IPS-20b (cell line): ENCODE data around the gene PDZRN3.

Source experiments
- H3K27ac ChIP-seq: one replicate; pipeline ENCODE4 v1.5.1; 2013; ENCODE audit warnings: low read length
- H3K27me3 ChIP-seq: 2 replicates; pipeline ENCODE4 v1.6.1; 2013; ENCODE audit warnings: mild to moderate bottlenecking, low read length, inconsistent platforms; ENCODE audit not compliant: insufficient read depth
- H3K36me3 ChIP-seq: 2 replicates; pipeline ENCODE4 v1.6.1; 2013; ENCODE audit warnings: low read depth, mild to moderate bottlenecking, inconsistent platforms, low read length, moderate library complexity; ENCODE audit not compliant: insufficient read depth
- H3K4me1 ChIP-seq: 2 replicates; pipeline ENCODE4 v1.6.1; 2013; ENCODE audit warnings: mild to moderate bottlenecking, control low read depth, inconsistent platforms, low read length, moderate library complexity; ENCODE audit not compliant: insufficient read depth
- H3K4me3 ChIP-seq: 2 replicates; pipeline ENCODE4 v1.5.1; 2013; ENCODE audit warnings: mild to moderate bottlenecking, low read length, inconsistent platforms
- H3K9ac ChIP-seq: 2 replicates; pipeline ENCODE4 v1.6.1; 2013; ENCODE audit warnings: low read depth, mild to moderate bottlenecking, inconsistent platforms, low read length, moderate library complexity
- H3K9me3 ChIP-seq: 2 replicates; pipeline ENCODE4 v1.6.1; 2013; ENCODE audit warnings: mild to moderate bottlenecking, low read depth, low read length, inconsistent platforms; ENCODE audit not compliant: insufficient read depth

PDZRN3 gene

DNA sequence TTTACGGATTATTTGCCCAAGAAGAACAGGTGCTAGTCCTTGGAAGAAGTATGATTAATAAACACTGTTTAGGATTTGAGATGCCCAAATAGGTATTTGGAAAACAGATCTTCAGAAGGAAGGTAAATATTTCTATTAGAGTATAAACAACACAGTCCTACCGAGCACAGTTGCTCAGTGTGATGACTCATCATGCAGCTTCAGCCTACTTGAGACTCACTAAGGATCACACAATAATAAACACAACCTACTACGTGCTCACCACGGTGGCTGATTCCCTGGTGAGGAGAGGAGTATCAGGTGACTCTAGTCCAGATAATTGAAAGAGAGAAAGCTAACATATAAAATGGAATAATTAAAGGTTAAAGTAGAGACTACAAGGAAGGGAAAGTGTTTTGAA, 72.0 kb downstream of the PDZRN3 start:
- no peaks in the 10 kb centered on the region for H3K9me3 ChIP-seq
- H3K36me3 ChIP-seq, result no peaks in the 10 kb centered on the region
- no peak overlapping the region for H3K27ac ChIP-seq
- H3K4me1 ChIP-seq, result peaks cover 10% of the 10 kb centered on the region
- H3K9ac ChIP-seq, result no peak overlapping the region
- H3K27me3 ChIP-seq, result peaks cover 14% of the 10 kb centered on the region
- no peak overlapping the region for H3K4me3 ChIP-seq

DNA sequence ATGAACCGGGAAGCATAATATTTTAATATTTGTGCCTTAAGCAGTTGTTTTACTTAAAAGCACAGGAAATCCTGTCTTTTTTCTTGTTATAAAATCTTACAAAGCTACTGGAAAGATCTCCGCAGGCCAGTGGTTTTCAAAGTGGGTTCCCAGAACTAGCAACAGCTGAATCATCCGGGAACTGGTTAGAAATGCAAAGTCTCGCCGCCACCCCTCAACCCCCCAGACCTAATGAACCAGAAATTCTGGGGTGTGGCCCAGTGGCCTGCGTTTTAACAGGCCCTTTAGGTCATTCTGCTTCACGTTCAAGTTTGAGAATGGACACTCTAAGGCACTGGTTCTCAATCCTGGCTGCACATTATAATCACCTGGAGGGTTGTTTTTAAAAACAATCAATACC, 74.7 kb downstream of the PDZRN3 start:
- Histone ChIP-seq H3K4me3 (no peak overlapping the region), H3K36me3 (no peaks in the 10 kb centered on the region), H3K4me1 (peaks cover 11% of the 10 kb centered on the region), H3K9ac (no peak overlapping the region), H3K9me3 (no peaks in the 10 kb centered on the region), H3K27ac (no peak overlapping the region), H3K27me3 (no peaks in the 10 kb centered on the region)

DNA sequence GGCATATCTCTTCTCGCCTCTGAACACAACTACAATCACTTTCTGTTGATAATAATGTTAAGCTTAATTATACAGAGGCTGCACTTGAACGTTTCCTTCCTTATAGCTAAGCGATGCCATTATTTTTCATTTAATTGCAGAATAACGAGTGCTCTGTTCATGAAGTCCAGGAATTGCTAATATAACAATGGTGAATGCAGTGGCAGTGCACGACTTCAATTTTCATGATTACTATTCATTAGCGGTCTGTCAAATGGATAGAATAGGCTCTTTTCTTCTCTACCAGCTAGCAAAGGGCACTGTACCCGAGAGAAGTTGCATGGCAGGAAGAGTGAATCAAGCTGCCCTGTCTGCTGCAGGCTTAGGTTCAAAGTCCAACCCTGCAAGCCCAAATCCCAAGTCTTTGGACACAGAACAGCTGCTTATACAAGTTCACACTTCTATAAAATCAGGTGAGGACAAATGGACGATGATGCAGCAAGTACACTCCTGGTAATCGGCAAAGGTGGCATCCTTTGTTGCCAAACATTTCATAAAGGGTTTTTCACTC, 75.6 kb downstream of the PDZRN3 start:
- Histone ChIP-seq H3K9ac (no peak overlapping the region), H3K27ac (no peak overlapping the region), H3K4me3 (no peak overlapping the region), H3K36me3 (no peaks in the 10 kb centered on the region), H3K27me3 (no peaks in the 10 kb centered on the region), H3K4me1 (peaks cover 10% of the 10 kb centered on the region), H3K9me3 (no peaks in the 10 kb centered on the region)

DNA sequence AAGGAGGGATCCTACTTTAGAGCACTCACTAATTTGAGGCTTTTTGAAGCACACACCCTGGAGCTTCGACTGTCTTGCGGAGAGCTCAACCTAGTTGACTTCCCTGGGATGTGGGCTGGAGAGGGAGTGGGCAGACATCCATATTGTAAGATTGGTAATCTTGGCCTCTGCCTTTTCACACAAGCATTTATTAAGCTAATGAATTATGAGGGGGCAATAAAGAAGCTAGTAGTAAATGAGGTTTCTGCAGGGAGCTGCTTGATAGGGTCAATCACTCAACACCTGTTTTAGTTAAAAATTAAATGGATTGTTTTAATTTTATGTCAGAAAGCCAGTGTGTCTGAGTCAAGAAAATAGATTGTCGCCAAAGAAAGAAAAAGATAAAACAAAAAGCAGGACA, 76.3 kb downstream of the PDZRN3 start:
- H3K36me3 ChIP-seq, result no peaks in the 10 kb centered on the region
- no peak overlapping the region for H3K4me3 ChIP-seq
- no peak overlapping the region for H3K27ac ChIP-seq
- no peak overlapping the region for H3K9ac ChIP-seq
- H3K4me1 ChIP-seq, result peaks cover 10% of the 10 kb centered on the region
- no peaks in the 10 kb centered on the region for H3K27me3 ChIP-seq
- H3K9me3 ChIP-seq, result no peaks in the 10 kb centered on the region

DNA sequence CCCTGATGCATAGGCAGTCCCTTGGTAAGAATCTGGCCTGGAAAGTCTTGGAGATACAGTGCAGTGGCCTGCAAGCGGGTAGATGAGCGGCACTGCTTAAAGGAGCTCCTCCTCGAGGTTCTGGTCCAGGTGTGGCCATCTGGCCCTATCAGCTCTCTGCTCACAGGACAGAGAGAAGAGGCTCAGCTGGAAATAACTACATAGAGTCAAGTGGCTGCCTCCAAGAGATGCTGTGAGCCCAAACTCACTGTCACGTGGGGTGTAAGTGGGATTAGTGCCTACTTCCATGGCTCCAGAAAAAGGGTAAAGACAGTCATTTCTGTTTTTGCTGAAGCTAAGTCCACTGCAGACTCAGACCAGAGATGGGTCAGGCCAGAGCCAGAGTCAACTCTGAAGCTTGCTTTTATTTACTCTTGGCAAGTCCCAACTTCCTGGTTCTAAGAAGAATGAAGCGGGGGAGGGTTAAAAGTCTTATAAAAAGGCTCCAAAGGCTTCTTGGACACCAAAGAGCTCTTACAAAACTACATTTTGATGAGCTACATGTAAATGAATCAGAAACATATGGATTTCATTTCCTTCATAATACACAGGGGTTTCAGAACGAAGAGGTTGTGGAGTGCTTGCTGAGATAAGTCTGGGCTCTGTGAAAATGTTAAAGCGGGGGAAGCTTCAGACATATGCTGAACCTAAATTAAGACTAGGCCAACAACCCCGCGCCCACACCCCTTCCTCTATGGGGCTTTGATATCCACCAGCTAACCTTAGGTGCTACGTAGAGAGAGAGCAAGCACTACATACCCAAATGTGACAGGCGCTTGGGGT, 77.1 kb downstream of the PDZRN3 start:
- H3K36me3 ChIP-seq, result no peaks in the 10 kb centered on the region
- no peak overlapping the region for H3K27ac ChIP-seq
- peaks cover 10% of the 10 kb centered on the region for H3K4me1 ChIP-seq
- H3K9me3 ChIP-seq, result no peaks in the 10 kb centered on the region
- H3K9ac ChIP-seq, result no peak overlapping the region
- no peaks in the 10 kb centered on the region for H3K27me3 ChIP-seq
- no peak overlapping the region for H3K4me3 ChIP-seq

DNA sequence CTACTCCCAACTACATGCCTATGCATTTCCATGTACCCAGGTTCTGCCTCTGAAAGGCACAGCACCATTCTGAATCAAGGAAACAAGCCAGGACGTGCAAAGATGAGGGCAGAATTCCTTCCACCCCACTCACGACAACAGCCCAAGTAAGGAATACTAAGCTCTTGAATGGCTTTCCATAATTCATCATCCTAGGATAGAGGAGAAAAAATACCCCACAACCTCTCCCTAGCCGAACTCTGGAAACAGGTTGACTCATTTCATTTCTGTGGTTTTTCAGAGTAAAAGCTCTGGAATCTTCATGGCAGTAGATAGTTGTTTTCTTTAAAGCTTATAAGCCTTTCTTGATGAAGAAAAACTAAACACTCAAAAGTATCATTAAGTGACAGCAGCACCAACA, 77.8 kb downstream of the PDZRN3 start:
- no peaks in the 10 kb centered on the region for H3K27me3 ChIP-seq
- H3K4me1 ChIP-seq, result peaks cover 10% of the 10 kb centered on the region
- H3K36me3 ChIP-seq, result no peaks in the 10 kb centered on the region
- no peak overlapping the region for H3K4me3 ChIP-seq
- no peak overlapping the region for H3K9ac ChIP-seq
- H3K9me3 ChIP-seq, result no peaks in the 10 kb centered on the region
- H3K27ac ChIP-seq, result no peak overlapping the region

DNA sequence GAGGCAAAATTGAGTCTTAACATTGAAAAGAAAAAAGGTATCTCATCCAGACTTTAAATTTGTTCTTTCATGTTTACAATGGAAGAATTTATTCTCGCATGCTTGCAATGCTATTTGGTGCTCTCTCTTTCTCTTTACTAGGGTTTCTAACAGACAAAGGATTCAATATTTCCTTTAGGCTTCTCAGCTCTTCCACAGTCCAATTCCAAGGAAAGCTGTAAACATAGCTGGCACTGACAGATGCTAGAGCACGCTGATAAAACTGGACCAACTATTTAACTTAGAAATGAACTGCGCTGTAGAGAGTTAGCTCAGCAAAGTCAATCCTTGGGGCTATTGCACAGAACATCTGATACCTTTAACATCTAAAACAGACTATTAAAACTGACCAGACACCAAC, 81.3 kb downstream of the PDZRN3 start:
- Histone ChIP-seq H3K9me3 (no peaks in the 10 kb centered on the region), H3K27ac (no peak overlapping the region), H3K27me3 (no peaks in the 10 kb centered on the region), H3K4me1 (peaks cover 10% of the 10 kb centered on the region), H3K36me3 (no peaks in the 10 kb centered on the region), H3K9ac (no peak overlapping the region), H3K4me3 (no peak overlapping the region)

DNA sequence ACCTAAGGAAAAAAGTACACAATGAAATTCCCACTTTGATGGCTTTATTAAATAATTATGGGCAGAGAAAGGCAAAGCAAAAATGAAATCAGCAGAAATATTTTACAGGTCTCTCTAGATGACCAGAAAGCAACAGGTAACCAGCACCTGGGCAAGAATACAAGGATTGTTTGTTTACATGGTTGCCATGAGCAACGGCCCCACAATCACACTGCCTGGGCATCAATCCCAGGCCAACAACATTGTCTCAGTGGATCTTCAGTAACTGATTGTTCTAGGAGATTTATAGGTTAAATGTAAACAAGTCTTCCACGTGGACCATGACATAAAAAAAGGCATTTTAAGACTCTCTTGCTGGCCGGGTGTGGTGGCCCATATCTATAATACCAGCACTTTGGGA, 82.6 kb downstream of the PDZRN3 start:
- Histone ChIP-seq H3K4me3 (no peak overlapping the region), H3K4me1 (peaks cover 2% of the 10 kb centered on the region), H3K9me3 (no peaks in the 10 kb centered on the region), H3K36me3 (no peaks in the 10 kb centered on the region), H3K27ac (no peak overlapping the region), H3K27me3 (no peaks in the 10 kb centered on the region), H3K9ac (no peak overlapping the region)

DNA sequence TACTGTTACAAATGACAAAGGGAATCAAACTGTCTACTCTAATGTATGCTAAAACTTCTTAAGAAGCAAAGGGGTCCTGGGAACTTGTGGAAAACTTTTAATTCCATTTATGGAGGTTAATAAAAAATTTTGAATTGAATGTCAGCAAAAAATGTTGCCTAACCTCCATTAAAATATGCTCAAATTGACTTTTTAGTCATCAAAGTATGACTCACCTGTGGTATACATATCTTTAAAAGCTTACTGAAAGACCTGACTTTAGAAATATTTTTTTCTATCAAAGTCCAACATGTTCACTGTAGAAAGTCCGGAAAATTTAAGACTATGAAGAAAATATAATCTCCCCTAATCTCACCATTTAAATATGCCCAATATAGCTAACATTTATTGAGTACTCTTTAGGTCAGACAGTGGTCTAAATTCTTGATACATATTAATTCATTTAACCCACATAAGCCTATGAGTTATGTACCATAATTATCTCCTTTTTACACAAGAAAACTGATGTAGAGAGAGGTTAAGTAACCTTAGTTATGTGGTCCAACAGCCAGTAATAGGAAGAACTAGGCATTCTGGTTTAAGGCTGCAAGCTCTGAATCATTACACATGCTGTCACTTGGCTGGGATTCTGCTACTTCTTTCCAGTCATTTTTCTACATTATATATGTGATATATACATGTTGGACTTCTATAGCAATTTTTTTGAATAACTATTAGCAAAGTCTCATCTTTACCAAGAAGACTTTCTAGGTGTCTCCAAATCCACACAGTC, 83.6 kb downstream of the PDZRN3 start:
- H3K27me3 ChIP-seq, result no peaks in the 10 kb centered on the region
- no peaks in the 10 kb centered on the region for H3K36me3 ChIP-seq
- H3K4me1 ChIP-seq, result no peaks in the 10 kb centered on the region
- H3K27ac ChIP-seq, result no peak overlapping the region
- no peak overlapping the region for H3K9ac ChIP-seq
- no peak overlapping the region for H3K4me3 ChIP-seq
- H3K9me3 ChIP-seq, result no peaks in the 10 kb centered on the region

DNA sequence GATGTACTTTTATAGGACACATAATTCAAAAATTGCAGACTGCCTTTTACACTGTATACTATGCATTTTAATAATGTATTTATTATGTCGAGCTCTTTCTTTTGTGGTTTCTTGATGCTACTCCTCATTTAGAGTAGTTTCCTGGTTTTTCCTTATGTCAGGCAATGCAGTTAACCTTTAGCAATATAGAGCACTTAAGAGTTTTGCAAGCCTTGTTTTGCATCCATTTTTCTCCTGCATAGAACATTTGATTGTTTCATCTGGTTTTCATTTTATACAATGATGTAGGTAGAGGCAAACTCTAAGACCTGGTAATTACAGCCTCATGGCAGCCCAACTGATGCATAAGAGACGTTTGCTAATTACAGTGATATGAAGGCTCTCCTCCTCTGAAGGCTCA, 86.3 kb downstream of the PDZRN3 start:
- no peak overlapping the region for H3K9ac ChIP-seq
- no peaks in the 10 kb centered on the region for H3K27me3 ChIP-seq
- H3K4me1 ChIP-seq, result peaks cover 6% of the 10 kb centered on the region; the same call in 1 of the 2 replicates
- H3K9me3 ChIP-seq, result no peaks in the 10 kb centered on the region
- H3K27ac ChIP-seq, result no peak overlapping the region
- no peak overlapping the region for H3K4me3 ChIP-seq
- no peaks in the 10 kb centered on the region for H3K36me3 ChIP-seq

DNA sequence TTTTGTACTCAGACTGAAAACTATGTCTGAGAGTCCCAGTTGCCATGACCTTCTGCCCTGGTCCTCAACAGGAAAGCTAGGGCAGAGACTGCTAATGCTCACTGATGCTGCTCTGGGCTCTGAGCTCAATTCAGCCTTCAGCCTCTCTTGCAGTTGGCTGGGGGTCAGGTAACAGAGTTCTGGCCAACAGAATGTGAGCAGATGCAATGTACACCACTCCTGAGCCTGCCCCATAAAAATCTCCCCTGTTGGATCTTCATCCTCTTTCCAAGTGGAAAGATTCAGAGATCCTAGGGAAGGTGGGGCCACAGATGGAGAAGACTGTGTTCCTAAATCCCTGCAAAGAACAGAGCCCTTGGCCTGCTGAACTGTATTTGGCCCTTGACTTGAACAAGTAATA, 87.8 kb downstream of the PDZRN3 start:
- no peak overlapping the region for H3K9ac ChIP-seq
- no peaks in the 10 kb centered on the region for H3K36me3 ChIP-seq
- H3K4me3 ChIP-seq, result no peak overlapping the region
- H3K9me3 ChIP-seq, result no peaks in the 10 kb centered on the region
- peaks cover 11% of the 10 kb centered on the region for H3K4me1 ChIP-seq
- H3K27me3 ChIP-seq, result no peaks in the 10 kb centered on the region
- no peak overlapping the region for H3K27ac ChIP-seq
